Motor neuron (in vitro differentiated cells): ENCODE data around the gene HP. TPM values are rescaled to one million over a fixed set of nuclear protein-coding genes. Genes with fewer than 3 reads are reported as not detected.
"Not testable (repeated sequence)": the region's sequence is repeated elsewhere in the genome, so short reads cannot be mapped to it uniquely, and the experiment has no call there.

Experiments used
- ATAC-seq, 8 experiments: fragments of 200-7000 bp; cut with Tn5 transposase; replicated peaks in 6 of 8; 2 replicates each; pipeline ENCODE4 v1.8.0; 2021; ENCODE audit warnings: mild to moderate bottlenecking in 8 of 8, moderate library complexity in 8 of 8
- H3K27ac ChIP-seq, 2 donors: fragments of 250-450 bp; sonication (Bioruptor Pico); 2 replicates each; pipeline ENCODE4 v1.9.0; 2021; ENCODE audit warnings: antibody characterized with exemption in 2 of 2, mild to moderate bottlenecking in 2 of 2, moderate library complexity in 1 of 2
- H3K4me1 ChIP-seq, 2 donors: fragments of 250-450 bp; sonication (Bioruptor Pico); replicated peaks in 1 of 2; 2 replicates each; pipeline ENCODE4 v1.6.1; 2021; ENCODE audit warnings: antibody characterized with exemption in 2 of 2, mild to moderate bottlenecking in 2 of 2, moderate library complexity in 1 of 2
- H3K4me3 ChIP-seq, 5 donors: fragments of 250-450 bp; sonication (Bioruptor Pico); 2 replicates each; pipeline ENCODE4 v1.9.0; 2021; ENCODE audit warnings: antibody characterized with exemption in 5 of 5, mild to moderate bottlenecking in 5 of 5, moderate library complexity in 4 of 5
- WGBS, 10 experiments: fragments of 450-650 bp; shearing (Covaris generic); methylation state at CpG; one replicate each; pipeline ENCODE4 v1.0.0; 2022; 5-methylcytosine and 5-hydroxymethylcytosine counted together
- in situ Hi-C, 9 experiments: fragments of 400-800 bp; cut with MboI; loops; one replicate each; pipeline ENCODE4 v1.15.0; 2021; ENCODE audit warnings: low sequenced_read_pairs in 9 of 9, low pct_unique_long_range_greater_than_20kb in 2 of 9; ENCODE audit not compliant: unreplicated experiment in 9 of 9
- total RNA-seq, 8 experiments: library from RNA; unstranded; fragments of 300-600 nt; gene quantifications; 2 replicates each; pipeline versions ENCODE4 v1.2.3 to v1.2.4, GENCODE V29; 2022

HP gene, protein sequence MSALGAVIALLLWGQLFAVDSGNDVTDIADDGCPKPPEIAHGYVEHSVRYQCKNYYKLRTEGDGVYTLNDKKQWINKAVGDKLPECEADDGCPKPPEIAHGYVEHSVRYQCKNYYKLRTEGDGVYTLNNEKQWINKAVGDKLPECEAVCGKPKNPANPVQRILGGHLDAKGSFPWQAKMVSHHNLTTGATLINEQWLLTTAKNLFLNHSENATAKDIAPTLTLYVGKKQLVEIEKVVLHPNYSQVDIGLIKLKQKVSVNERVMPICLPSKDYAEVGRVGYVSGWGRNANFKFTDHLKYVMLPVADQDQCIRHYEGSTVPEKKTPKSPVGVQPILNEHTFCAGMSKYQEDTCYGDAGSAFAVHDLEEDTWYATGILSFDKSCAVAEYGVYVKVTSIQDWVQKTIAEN
- 100 to 1,000 TPM in 1 of 8 experiments, 1 to 10 TPM in 4, under 1 TPM in 3; 0.50 to 107 (median 1.1) TPM for total RNA-seq

DNA sequence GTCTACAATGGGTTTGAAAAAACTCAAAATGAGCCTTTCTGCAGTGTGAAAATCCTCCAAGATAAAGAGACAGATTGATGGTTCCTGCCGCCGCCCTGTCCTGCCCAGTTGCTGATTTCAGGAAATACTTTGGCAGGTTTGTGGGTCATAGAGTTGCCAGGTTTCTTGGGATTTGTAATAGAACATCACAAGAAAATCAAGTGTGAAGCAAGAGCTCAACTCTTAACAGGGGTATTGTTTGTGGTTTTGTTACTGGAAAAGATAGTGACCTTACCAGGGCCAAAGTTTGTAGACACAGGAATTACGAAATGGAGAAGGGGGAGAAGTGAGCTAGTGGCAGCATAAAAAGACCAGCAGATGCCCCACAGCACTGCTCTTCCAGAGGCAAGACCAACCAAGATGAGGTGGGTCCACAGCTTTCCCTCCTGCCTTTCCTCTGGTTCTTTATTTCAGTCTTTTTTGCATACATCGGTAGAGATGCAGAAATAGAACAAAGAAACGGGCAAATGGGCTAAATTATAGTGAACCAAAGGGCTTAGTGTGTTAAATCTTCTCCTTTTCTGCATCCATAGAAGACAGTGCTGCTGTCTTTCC lies at the start of gene HP:
HP (plus strand) TSS at position 252 of the 594 bp plus-strand sequence; CDS start at position 400, 148 bp downstream.
- H3K4me1 ChIP-seq, H3K4me3 ChIP-seq, ATAC-seq, in situ Hi-C loops, H3K27ac ChIP-seq: not testable (repeated sequence)
- WGBS, 10 experiments = 60 to 100% (median 80%) methylated on average over 2 to 5 of the region's 5 CpGs; no CpG with 5 or more reads in 3 of the 10 experiments

- H3K27ac ChIP-seq = peak overlapping the region in 1 of 2 donors; percentile 1
Measured at GRCh38 chr16:72008065-72008423, 46.3 kb upstream of the HP start.

DNA sequence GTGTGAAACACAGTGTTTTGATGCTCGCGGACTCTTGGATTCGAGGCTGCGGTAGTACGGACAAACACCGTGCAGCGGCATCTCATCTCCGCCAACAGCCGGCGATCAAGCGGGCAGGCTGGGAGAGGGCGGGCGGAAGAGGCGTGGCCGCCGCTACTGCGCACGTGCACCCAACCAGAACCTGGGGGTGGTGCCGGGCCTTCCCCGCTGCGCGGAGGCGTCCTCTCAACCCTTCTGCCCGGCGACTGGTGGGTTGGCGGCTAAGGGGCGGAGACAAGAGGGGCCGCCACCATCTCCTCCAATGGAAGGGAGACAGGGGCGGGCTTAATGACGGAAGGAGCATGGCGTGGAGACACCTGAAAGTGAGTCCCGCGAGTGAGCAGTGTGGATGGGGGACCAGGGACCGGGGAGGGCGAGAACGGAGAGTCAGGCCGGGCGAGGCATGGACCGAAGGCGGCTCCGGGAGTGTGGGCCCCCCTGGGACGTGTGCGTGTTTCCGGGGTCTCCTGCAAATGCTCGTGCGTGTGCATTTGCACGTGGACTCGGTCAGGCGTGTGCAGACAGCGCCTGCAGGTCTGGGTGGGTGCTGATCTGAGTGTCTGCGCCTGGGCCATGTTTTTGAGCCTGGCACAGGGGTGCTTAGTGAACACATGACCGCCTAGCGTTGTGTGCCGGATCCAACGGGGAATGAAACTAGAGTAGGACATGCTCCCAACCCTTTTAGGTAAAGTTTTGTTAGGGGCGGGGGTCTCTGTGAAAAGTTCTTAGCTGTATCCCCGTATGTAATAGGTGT lies 45.7 kb upstream of the HP start, which contains the start of gene DHODH:
DHODH (plus strand) TSS at position 321 of the 793 bp plus-strand sequence; CDS start at position 342, 21 bp downstream.
- ATAC-seq = peak; percentile 98 to 100 (median 99)
- Histone ChIP-seq H3K27ac (peak within 1 kb of the TSS; percentile 22 to 33), H3K4me1 (no peaks in the 10 kb centered on the region), H3K4me3 (peak within 1 kb of the TSS; percentile 61 to 87 (median 77))
- in situ Hi-C loops = no loop called here
- 0 to 8% (median 0%) methylated on average over 2 to 30 of the region's 57 CpGs; no CpG with 5 or more reads in 2 of the 10 experiments for WGBS, 10 experiments

More at GRCh38 chr16:72008065-72008423, 46.3 kb upstream of the HP start:
- H3K4me3 ChIP-seq = peak overlapping the region; percentile 30 to 77 (median 73)
- in situ Hi-C loops, H3K4me1 ChIP-seq, ATAC-seq: not testable (repeated sequence)
- 58 to 100% (median 72%) methylated on average over 2 to 6 of the region's 9 CpGs; no CpG with 5 or more reads in 4 of the 10 experiments for WGBS, 10 experiments

DNA sequence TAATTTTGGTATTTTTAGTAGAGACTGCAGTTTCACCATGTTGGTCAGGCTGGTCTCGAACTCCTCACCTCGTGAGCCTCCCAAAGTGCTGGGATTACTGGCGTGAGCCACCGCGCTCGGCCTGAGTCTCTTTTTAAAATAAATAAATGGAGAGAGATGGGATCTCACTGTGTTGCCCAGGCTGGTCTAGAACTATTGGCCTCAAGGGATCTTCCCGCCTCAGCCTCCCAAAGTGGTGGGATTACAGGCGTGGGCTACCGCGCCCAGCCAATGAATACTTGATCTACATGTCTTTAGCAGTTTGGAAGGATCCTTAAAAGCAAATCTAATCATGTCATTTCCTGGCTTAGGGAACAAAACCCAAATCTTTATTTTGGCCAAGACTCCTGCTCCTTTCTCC lies 44.5 kb upstream of the HP start:
- no peak overlapping the region for H3K4me3 ChIP-seq
- no peaks in the 10 kb centered on the region for H3K4me1 ChIP-seq
- no peak overlapping the region for H3K27ac ChIP-seq
- in situ Hi-C loops = no loop called here
- no peak for ATAC-seq
- 93 to 100% (median 100%) methylated on average over 1 to 6 of the region's 10 CpGs; no CpG with 5 or more reads in 5 of the 10 experiments for WGBS, 10 experiments

- no peak overlapping the region for H3K4me3 ChIP-seq
- 47 to 100% (median 87%) methylated on average over 1 to 5 of the region's 9 CpGs; no CpG with 5 or more reads in 4 of the 10 experiments for WGBS, 10 experiments
- no peak overlapping the region for H3K27ac ChIP-seq
- H3K4me1 ChIP-seq = peaks cover 0 to 2% of the 10 kb centered on the region in 2 donors
- in situ Hi-C loops = no loop called here
- ATAC-seq = no peak
Measured at GRCh38 chr16:72012607-72013006, 41.7 kb upstream of the HP start.

- H3K4me3 ChIP-seq = no peak overlapping the region
- H3K4me1 ChIP-seq = peaks cover 0 to 2% of the 10 kb centered on the region in 2 donors
- 0 to 100% (median 50%) methylated on average over 1 to 4 of the region's 5 CpGs; no CpG with 5 or more reads in 5 of the 10 experiments for WGBS, 10 experiments
- H3K27ac ChIP-seq = peak overlapping the region in 1 of 2 donors; percentile 25
- ATAC-seq = peak in 2 of 8 experiments; percentile 1
- in situ Hi-C loops = no loop called here
Measured at GRCh38 chr16:72013389-72013788, 40.9 kb upstream of the HP start.

GRCh38 chr16:72013888-72014581 lies 40.3 kb upstream of the HP start:
- no peak overlapping the region for H3K4me3 ChIP-seq
- in situ Hi-C loops = no loop called here
- H3K27ac ChIP-seq = peak overlapping the region in 1 of 2 donors; percentile 61
- peak in 1 of 8 experiments; percentile 13 for ATAC-seq
- peaks cover 0 to 2% of the 10 kb centered on the region in 2 donors for H3K4me1 ChIP-seq
- 38 to 100% (median 80%) methylated on average over 3 to 9 of the region's 15 CpGs; no CpG with 5 or more reads in 3 of the 10 experiments for WGBS, 10 experiments

- ATAC-seq = peak in 1 of 8 experiments; percentile 7
- 83 to 100% (median 99%) methylated on average over 1 to 7 of the region's 8 CpGs for WGBS, 10 experiments
- Histone ChIP-seq H3K27ac (no peak overlapping the region), H3K4me3 (no peak overlapping the region), H3K4me1 (peaks cover 0 to 2% of the 10 kb centered on the region in 2 donors)
- in situ Hi-C loops = no loop called here
Measured at GRCh38 chr16:72014675-72015074, 39.6 kb upstream of the HP start.

- Histone ChIP-seq H3K4me1 (peaks cover 0 to 2% of the 10 kb centered on the region in 2 donors), H3K4me3 (no peak overlapping the region), H3K27ac (no peak overlapping the region)
- WGBS, 10 experiments = 40 to 88% (median 72%) methylated on average over 1 to 3 of the region's 3 CpGs
- in situ Hi-C loops = no loop called here
- ATAC-seq = peak in 3 of 8 experiments; percentile 82 to 95 (median 86)
Measured at GRCh38 chr16:72015124-72015523, 39.2 kb upstream of the HP start.

GRCh38 chr16:72018470-72018869 lies 35.8 kb upstream of the HP start:
- peaks cover 0 to 2% of the 10 kb centered on the region in 2 donors for H3K4me1 ChIP-seq
- ATAC-seq = no peak
- WGBS, 10 experiments = 60 to 100% (median 100%) methylated on average over 1 to 5 of the region's 9 CpGs; no CpG with 5 or more reads in 5 of the 10 experiments
- in situ Hi-C loops = no loop called here
- no peak overlapping the region for H3K27ac ChIP-seq
- no peak overlapping the region for H3K4me3 ChIP-seq

DNA sequence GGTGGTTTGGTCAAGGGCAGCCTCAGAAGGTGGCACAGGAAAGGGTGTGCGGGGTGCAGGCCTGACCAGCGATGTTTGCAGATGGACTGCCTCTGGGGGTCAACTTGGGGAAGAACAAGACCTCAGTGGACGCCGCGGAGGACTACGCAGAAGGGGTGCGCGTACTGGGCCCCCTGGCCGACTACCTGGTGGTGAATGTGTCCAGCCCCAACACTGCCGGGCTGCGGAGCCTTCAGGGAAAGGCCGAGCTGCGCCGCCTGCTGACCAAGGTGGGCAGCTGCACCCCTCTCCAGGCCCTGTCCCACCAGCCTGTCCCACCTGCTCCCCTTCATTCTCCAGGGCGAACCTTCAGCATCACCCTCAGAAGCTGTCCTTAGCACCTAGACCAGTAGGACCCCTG lies 33.3 kb upstream of the HP start:
- in situ Hi-C loops = no loop called here
- no peaks in the 10 kb centered on the region for H3K4me1 ChIP-seq
- no peak for ATAC-seq
- WGBS, 10 experiments = 98 to 100% (median 98%) methylated on average over 1 to 9 of the region's 15 CpGs; no CpG with 5 or more reads in 7 of the 10 experiments
- H3K27ac ChIP-seq = no peak overlapping the region
- H3K4me3 ChIP-seq = no peak overlapping the region

- in situ Hi-C loops = no loop called here
- no peaks in the 10 kb centered on the region for H3K4me1 ChIP-seq
- no peak overlapping the region for H3K4me3 ChIP-seq
- ATAC-seq = no peak
- no peak overlapping the region for H3K27ac ChIP-seq
- WGBS, 10 experiments = 76 to 100% (median 94%) methylated on average over 3 to 10 of the region's 13 CpGs; no CpG with 5 or more reads in 2 of the 10 experiments
Measured at GRCh38 chr16:72022127-72022526, 32.2 kb upstream of the HP start.
